NAMALWA (cell line): ENCODE results near the gene TCF12.

Source experiments
- DNase-seq: peaks from one replicate; pipeline ENCODE4 v3.0.0-alpha.2; 2015; ENCODE audit warnings: low spot score

The TCF12 gene

DNA sequence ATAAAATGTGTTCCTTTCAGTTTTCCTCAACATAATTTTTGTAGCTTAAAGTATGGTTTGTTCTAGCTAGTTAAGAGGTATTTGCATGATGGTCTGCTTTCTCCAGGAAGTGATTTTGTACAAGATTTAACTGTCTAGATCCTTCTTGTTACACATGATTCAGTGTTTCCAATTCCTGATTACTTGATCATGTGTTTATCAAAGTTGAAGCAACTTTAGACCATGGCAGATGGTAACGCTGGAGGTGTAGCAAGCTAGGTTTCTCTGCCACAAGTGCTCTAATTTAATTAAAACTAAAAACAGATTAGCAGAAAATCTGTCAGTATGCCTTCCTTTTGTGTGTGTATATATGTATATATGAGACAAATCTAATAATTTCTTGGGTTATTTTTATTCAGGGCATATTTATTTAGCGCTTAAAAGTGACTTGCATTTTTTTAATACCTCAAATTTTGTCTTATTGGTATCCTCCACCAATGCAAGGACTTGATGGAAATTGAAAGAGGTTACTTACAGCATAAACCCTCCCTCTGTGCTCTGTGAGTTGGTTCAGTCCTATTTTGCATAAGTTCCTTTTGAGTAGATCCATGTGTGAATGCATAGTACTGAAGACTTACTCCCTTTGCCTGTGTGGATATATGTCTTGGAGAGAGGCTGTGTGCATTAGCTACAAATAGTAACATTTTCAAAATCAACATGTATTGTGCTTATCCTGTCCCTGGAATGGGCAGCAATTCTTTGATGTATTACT is 300.6 kb downstream of the TCF12 start:
- DNase-seq = peak; percentile 79

DNA sequence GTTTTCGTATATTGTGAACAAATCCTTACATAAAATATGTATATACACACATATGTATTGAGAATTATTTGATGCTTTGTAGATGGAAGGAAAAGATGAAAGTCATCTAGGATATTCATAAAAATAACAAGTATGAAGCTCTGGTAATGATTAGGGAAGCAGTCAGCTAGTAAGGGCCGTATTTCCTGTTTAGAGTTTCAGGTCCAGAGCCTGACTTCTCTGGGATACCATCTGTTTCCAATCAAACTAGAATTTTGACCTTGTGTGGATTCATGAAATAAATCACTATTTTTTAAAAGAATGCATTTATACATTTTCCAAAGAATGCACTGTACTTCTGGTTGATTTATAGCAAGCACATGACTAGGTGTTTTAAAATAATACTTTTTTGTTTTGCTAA is 301.8 kb downstream of the TCF12 start:
- no peak for DNase-seq

DNA sequence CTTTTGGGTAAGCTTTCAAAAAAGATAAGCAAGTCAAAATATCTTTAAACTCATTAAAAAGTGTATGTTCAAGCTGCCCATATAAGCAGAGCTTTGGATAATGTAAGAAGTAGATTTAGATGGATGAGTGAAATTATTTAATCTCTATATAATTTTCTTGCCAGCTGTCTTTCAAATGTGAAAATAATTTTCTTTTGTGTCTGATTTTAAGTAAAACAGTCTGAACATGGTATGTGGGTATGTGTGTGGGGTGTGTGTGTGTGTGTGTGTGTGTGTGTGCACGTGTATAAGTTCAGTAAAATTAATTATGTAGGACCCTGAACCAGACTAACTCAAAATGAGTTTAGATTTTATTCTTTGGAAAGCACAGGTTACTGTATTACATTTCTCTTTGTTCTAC is 302.7 kb downstream of the TCF12 start:
- no peak for DNase-seq

DNA sequence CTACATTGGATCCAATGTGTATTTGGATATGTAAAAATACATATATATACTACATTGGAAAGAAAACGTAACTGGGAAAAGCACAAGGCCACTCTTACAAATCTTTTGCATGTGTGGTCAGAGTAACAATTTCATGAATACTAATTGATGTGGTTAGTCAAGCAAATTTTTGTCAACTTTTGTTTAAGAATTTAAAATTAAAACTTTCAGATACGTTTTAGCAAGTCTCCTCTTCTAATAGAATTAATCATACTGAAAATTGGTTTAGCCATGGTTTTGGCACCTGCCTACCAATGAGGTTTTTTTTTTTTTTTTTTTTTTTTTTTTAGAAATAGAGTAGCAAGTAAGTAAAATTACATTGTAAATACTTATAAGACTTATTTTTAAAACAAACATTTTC is 304.9 kb downstream of the TCF12 start:
- DNase-seq = no peak

DNA sequence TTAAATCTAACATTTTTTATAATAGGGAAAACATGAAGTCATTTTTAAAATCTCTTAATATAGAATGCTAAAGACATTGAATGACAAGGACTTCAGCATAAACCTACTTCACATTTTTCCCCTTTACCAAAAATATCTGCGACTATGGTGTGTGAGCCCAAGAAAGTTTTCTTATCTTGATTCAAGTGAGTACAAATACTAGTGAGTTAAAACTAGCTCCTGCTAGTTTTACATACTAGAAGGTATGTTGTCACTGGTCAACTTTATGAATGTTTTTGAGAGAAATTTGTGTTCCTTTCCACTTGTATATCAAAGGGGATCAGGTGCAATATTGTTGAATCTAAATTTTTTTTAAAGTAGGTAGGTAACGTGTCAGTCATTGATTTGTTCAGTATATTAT is 305.4 kb downstream of the TCF12 start:
- DNase-seq = no peak

DNA sequence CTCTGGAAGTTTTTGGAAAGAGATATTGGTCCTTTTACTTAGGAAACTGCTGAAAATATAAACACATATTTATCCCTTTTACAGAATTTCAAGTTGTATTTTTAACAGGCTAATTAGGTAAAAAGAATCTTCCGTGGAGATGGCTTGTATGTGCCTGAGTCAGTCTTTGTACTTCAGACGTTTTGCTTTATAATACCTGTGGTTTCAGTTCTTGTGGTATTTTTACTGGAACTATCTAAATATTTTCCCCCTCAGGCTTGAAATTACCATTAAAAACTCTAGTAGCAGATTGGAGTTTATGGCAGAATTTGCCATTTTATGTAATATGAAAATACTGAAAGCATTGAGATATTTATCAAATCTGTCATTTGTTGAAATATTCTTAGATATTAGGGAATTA is 306.2 kb downstream of the TCF12 start:
- no peak for DNase-seq

DNA sequence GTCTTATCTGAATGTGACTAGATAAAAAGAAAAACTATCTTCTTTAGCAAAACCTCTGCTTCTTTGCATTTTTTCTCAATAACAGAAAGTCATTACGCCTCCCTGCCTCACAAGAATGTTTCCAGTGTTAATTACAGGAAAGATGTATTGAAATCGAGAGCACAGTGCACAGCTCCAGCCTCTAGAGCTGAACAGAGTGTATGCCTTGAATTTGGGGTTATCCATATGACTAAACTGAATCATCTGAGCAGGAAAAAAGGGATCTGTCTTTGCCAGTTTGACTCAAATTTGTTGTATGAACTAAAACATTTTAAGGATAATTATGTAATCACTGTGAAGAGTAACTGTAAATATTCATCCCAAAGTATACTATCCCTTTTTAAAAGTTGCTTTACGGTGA is 308.7 kb downstream of the TCF12 start:
- DNase-seq = no peak

DNA sequence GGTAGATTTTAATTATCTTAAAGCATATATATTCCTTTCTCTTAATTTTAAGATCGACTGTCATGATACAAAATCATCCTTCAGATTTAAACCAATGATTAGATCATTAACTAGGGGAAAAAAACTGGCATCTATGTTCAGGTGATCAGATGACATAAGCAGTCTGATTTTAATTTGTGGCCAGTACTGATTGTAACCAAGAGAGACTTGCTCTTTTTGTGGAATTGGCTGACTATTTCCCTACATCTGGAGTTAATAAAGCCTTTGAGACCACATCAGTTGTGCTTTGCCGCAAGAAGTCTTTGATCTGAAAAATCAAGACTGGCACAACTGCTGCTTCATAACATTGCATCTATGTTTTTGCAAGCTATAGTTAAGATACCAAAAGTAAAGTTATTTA is 309.5 kb downstream of the TCF12 start:
- DNase-seq = no peak

DNA sequence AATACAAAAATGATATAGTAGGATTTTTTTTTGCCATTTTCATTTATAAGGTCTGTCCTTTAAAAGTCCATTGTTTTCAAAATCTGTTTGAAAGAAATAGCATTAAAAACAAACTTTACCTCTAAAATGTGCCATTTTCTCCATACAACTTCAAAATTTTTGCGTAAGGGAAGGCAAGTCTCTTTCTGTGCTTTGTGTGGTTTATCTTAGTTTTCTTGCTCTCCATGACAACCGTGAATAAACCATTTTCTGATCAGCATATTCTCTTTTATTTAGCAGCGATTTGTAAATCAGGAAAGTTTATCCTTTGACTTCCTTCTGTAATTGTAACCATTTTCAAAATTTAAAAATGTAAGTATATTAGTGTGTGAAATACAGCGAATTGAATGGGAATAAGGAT is 310.0 kb downstream of the TCF12 start:
- no peak for DNase-seq

DNA sequence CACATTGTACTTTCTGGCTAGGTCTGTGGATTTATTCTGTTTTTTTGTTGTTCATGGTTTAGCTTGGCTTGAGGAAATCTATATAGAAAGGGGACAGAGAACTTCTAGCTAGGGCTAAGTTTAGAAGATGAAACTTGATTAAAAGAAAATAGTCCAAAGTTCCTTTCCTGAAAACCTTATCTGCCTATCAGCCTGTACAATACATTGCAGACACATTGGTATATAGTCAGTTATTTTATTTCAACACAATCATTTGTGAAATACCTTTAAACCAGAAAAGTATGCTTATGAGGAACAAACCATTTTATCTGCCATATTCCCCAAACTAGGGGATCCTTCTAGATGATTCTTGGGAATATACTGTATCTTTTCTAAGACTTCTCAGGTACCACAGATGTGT is 310.6 kb downstream of the TCF12 start:
- no peak for DNase-seq

DNA sequence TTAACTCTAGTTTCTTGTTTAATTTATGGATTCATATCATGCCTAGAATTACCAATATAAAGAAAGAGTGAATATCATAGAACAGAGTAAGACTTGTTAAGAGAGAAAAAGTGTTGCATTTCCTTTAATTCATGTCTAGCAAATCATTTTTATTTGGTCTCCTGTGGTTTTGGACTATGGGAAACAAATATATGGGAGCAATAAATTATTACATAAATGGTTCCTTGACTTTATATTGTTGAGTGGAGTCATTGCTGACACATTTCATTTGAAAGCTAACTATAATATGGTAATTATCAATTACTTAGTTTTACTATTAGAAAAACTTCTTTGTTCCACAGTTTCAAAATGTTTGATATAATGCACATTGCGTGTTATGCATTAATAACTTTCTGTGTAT is 313.1 kb downstream of the TCF12 start:
- DNase-seq = no peak

DNA sequence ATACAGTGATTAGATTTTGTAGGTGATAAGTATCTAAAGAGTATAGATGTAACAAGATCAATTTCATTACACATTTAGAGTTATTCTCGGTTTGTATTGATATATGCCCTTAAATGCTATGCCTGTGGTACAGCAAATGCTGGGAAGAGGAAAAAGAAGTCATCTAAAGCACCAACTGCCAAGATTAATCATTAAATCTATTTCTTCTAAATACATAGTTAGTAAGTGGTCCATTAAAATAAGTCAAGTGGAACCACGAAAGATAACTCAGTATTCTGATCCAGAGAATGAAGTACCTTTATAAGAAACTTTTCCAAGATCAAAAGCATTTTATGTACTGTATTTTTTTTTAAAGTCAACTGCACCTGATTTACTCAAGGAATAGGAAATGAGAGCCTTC is 315.7 kb downstream of the TCF12 start:
- DNase-seq = no peak

DNA sequence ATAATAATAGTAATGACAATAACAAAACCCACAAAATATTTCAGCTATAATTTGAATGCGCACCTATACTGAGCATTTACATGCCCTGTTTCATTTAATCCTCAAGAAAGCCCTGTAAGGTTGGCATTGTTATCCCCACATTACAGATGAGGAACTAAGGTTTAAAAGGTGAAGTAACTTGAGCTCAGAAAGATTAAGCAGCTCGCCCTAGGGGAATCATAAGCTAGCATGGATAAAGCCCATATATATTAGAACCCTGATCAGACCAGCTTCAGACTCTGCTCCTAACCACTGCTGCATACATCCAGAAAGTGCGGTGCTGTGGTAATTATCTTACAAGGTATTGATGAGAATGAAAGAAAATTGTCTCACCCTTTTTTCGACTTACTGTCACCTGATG is 316.7 kb downstream of the TCF12 start:
- no peak for DNase-seq

DNA sequence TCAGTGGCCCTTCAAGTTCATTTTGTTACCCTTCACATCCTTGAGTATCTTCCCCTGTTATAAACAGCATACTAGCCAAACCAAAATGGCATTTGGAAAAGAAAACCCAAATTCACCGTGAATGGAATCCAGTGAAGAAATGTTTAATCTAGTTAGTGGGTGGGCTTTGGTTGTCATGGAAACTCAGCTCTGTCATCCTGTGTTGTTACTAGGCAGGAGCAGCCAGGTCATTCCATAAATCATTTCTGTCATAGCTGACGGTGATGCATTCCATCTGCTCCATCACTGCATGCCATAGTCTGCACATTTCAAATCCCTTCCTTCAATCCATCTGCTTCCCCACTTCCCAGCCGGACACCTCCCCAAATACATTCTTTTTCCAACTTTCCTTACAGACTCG is 317.4 kb downstream of the TCF12 start:
- DNase-seq = no peak

DNA sequence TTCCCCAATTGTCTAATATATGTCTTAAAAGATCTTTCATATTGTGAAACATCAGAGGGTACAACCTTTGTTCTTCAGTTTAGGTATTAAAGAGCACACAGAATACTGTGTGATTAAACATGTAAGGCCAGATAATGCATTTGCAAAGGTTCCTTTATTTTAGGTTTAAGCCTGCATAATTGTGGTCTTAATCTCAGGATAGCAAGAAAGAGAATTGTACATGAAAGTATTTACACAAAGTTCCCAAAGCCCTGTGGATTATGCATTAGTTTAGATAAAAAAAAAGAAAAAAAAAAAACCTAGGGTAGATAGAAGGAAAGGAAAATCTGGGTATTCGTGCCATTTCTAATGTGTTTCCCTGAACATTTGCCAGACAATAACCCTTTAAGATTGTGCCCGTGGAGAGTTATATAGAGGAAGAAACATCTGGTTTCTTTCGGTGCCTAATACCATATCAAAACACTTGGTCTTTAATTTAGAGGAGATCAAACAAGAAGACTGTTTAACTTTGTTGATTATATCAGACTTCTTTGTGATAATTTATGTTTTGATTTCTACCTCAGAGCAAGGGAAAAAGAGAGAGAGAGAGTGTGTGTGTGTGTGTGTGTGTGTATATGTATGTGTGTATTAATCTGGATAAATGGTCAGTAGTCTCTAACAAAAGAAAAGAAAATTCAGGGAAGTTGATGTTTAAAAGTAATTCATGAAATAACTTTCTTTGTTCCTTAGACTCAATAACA is 318.3 kb downstream of the TCF12 start:
- DNase-seq = no peak

DNA sequence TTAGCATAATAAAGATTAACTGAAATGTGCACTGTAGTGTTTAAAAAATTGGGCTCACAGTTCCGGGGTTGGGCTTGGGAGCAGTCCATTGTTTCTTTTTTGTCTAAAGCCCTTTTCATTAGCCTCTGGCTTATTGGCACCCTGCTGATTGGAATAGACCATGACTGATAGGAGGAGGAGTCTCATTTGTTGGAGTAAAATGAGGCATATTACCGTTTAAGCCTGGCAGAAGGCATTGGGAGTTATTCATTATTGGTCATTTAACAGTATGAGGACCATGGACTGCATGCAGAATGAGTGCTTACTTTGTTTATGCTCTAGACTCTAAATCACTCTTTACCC is 318.8 kb downstream of the TCF12 start:
- DNase-seq = no peak

DNA sequence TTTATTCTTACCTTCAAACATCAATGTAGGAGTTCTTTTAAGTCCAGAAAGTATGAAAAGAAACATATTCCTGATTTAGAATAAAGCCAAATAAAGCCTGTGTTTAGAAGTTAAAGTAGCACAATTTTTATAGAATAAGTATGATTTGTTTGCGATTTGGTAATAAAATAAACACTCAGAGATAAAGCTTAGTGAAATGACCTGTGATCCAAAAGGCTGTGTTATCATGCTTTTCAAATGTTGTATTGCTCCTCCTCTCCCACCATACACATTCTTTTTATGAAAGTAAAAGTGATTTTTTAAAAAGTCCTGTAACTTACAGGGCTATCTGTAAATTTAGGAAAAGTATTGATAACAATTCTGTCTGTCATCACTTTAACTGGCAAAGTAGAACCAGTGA is 319.2 kb downstream of the TCF12 start:
- no peak for DNase-seq

DNA sequence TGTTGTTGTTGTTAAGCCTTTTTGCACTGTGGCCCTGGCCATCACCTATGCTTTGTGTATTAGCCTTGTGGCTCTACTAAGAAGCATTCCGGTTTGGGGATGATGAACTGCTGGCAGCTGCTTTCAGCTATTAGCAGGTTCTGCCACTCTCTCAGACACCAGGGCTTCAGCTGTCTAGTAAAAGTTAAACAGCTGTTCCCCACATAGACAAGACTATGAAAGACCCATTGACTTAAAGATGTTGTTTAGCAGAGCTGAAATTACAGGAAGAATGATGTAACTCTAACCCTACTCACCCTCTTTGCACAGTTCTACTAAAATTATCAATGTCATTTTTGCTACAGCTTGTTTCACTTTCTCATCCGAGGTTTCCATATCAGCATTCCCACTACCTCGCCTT is 326.7 kb downstream of the TCF12 start:
- no peak for DNase-seq

DNA sequence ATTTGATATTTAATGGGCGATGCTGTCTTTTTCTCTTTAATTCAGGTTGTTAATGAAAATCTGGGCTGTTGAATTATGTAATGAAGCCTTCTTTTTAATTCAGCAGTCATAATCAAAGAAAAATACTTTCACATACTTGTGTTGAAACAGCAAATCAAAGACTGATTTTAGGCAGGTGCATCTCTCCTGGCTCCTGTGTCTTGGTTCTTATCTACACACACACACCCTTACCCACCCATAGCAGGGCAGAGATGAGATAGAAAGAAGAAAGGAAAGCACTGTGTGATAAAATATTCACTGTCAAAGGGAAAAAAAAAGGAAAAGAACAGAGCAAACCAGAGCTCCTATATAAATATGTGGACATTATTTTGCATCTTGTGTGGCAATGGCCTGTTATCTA is 327.3 kb downstream of the TCF12 start:
- no peak for DNase-seq

DNA sequence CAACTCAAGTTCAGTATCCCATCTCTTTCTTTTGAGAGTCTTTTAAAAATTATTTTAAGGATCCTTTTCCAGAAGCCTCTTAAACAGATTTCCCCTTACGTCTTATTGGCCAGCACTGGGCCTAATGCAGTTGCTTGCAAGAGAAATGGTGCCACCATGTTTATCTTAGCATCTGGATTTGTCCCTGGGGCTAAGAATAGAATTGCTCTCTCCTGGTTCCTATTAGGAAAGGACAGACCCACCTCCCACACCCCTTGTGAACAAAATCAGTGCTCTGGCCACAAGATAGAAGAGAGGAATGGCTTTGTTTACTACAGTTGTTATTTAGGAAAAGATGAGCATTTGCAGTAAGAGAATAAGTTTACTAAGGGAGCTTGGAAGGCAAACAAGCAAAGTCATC is 329.6 kb downstream of the TCF12 start:
- no peak for DNase-seq

DNA sequence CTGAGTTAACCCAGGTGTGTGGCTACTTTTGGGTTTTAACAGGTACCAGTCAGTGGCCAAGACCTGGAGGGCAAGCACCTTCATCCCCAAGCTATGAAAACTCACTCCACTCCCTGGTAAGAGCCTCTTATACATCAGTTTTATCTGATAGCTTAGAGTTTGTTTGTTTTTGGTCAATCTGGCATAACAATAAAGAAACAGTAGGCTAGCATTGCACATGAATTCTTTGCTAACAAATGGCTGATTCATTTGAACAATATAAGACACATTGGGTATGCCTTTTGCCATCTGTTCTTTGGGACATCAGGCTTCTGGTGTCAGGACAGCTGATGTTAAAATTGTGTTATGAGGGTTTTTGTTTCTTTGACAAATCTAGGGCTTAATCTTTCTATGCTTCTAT is 332.9 kb downstream of the TCF12 start:
- no peak for DNase-seq

DNA sequence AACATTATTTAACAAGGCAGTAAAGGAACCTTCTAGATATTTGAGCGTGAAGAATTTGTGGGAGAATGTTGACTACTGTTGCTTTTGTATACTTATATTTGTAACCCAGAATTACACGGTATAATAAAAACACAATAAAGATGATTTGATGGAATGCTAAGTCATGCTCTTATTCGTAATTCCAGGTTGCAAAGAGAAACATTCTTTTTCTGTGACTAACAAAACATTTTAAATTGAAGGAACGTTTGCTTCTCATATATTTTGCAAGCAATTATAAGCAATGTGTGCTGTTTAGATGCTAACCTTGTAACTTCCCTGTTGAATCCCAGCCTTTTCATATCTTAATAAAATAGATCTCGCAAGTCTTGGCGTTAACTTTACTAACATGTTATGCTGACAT is 333.5 kb downstream of the TCF12 start:
- DNase-seq = no peak

DNA sequence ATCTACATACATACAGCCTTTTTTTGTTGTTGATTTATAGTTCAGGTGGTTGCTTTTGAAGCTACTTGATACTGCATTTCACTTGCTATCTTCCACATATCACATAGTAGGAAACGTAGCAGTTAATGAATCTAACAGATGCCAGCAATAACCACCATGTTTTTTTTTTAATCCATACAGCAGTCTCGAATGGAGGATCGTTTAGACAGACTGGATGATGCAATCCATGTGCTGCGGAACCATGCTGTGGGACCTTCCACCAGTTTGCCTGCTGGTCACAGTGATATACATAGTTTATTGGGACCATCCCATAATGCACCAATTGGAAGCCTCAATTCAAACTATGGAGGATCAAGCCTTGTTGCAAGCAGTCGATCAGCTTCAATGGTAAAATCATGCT is 334.6 kb downstream of the TCF12 start:
- no peak for DNase-seq

DNA sequence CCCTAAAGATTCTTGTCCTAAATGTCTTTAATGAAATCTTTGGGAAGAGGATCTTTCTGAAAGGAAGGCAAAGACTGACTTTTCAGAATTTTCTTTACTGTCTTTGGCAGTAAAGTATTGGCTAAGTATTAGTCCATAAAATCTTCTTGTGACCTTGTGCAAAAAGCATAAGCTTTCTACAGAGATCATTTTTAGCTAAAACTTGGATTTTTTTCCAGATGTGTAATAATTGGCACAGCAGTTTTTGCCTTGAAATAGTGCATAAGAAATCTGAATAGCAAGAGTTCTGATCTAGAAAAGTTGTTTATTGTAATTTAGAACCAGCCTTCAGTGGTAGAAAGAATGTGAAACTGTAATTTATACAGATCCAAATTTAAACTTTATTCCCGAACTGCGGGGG is 335.1 kb downstream of the TCF12 start:
- DNase-seq = no peak
